MV-4-11 (cell line): ENCODE results near the gene SCAP.
"Not testable (repeated sequence)": the region's sequence is repeated elsewhere in the genome, so short reads cannot be mapped to it uniquely, and the experiment has no call there.

Source experiments
- DNase-seq: peaks from one replicate; lab custom pipeline; 2025; lab: John Stamatoyannopoulos, UW

SCAP gene

GRCh38 chr3:47475570-47476329 is at the start of gene SCAP:
Gene SCAP, minus strand, starts transcription at chr3:47475941. Its CDS starts 32,948 bp downstream, at chr3:47442993.
- peak; percentile 82 for DNase-seq

- no peak for DNase-seq
These were observed 47.8 kb upstream of the SCAP start for GRCh38 chr3:47523310-47524073.

- DNase-seq, result peak; percentile 92
These were observed 46.6 kb upstream of the SCAP start for GRCh38 chr3:47522082-47522987.

GRCh38 chr3:47520756-47521155 is 45.0 kb upstream of the SCAP start:
- no peak for DNase-seq

- no peak for DNase-seq
These were observed 42.2 kb upstream of the SCAP start for GRCh38 chr3:47517937-47518336.

- no peak for DNase-seq
These were observed 40.2 kb upstream of the SCAP start for GRCh38 chr3:47515864-47516319.

- no peak for DNase-seq
These were observed 39.4 kb upstream of the SCAP start for GRCh38 chr3:47515100-47515499.

- DNase-seq, result peak; percentile 95
These were observed 37.6 kb upstream of the SCAP start, which contains the start of gene ELP6 for GRCh38 chr3:47513125-47513929. Gene ELP6, minus strand, starts transcription at chr3:47513712. Its CDS starts 122 bp downstream, at chr3:47513590.

- peak; percentile 11 for DNase-seq
These were observed 36.8 kb upstream of the SCAP start for GRCh38 chr3:47512416-47513124.

- DNase-seq, result not testable (repeated sequence)
These were observed 29.5 kb upstream of the SCAP start for GRCh38 chr3:47505267-47505666.

- DNase-seq, result no peak
These were observed 28.4 kb upstream of the SCAP start for GRCh38 chr3:47504113-47504512.

GRCh38 chr3:47503033-47503432 is 27.3 kb upstream of the SCAP start:
- no peak for DNase-seq

GRCh38 chr3:47496892-47497291 is 21.2 kb upstream of the SCAP start:
- peak; percentile 6 for DNase-seq

GRCh38 chr3:47495886-47496285 is 20.1 kb upstream of the SCAP start:
- no peak for DNase-seq

GRCh38 chr3:47495111-47495510 is 19.4 kb upstream of the SCAP start:
- DNase-seq, result no peak

GRCh38 chr3:47491777-47492176 is 16.0 kb upstream of the SCAP start:
- no peak for DNase-seq

GRCh38 chr3:47491186-47491585 is 15.4 kb upstream of the SCAP start:
- no peak for DNase-seq

- no peak for DNase-seq
These were observed 11.5 kb upstream of the SCAP start for GRCh38 chr3:47487265-47487664.

- DNase-seq, result no peak
These were observed 10.1 kb upstream of the SCAP start for GRCh38 chr3:47485812-47486211.

GRCh38 chr3:47482366-47482765 is 6.6 kb upstream of the SCAP start:
- DNase-seq, result no peak

- DNase-seq, result not testable (repeated sequence)
These were observed 6.0 kb upstream of the SCAP start for GRCh38 chr3:47481763-47482162.
